ENCODE results near the gene IER2.

GRCh38 chr19:13159713-13160112 is 9.5 kb downstream of the IER2 start:
- no peak for TF ChIP-seq CTCF (IDR thresholded peaks at IDR 0.05 in 8 of 11, conservative IDR thresholded peaks at IDR 0.05 in 3 of 11)
- TF ChIP-seq POLR2A (IDR thresholded peaks at IDR 0.05), result no peak
- no peak for TF ChIP-seq POLR2AphosphoS5 (IDR thresholded peaks at IDR 0.05)

Measured in spleen (tissue), 7 donors.